A673 (cell line): ENCODE results near the gene PARD6G.

Source experiments
- CTCF ChIP-seq: fragments of 300-800, 200-600 bp; sonication (generic); conservative IDR thresholded peaks from 2 replicates; pipeline ENCODE4 v1.5.1; 2017; ENCODE audit warnings: low read depth, mild to moderate bottlenecking, antibody characterized with exemption, low read length, moderate library complexity, mixed read lengths
- EZH2 ChIP-seq: fragments of 200-600 bp; sonication (generic); IDR thresholded peaks from 2 replicates; pipeline ENCODE4 v1.6.1; 2017; ENCODE audit warnings: borderline replicate concordance, low read depth, mild to moderate bottlenecking, mixed read lengths, antibody characterized with exemption, low read length; ENCODE audit not compliant: poor library complexity, severe bottlenecking

GRCh38 chr18:80179857-80180558 lies 67.3 kb downstream of the PARD6G start:
- TF ChIP-seq CTCF (no peak), EZH2 (no peak)
